Endothelial cell (in vitro differentiated cells): Measurements from ENCODE around the gene PGA3. TPM values are rescaled to one million over a fixed set of nuclear protein-coding genes. Genes with fewer than 3 reads are reported as not detected.
"Not testable (repeated sequence)": the region's sequence is repeated elsewhere in the genome, so short reads cannot be mapped to it uniquely, and the experiment has no call there.

Experiments
- DNase-seq: peaks from one replicate; pipeline ENCODE4 v3.0.0; 2021; ENCODE audit warnings: low spot score
- H3K27ac Mint-ChIP-seq: one replicate; pipeline ENCODE4 v1.8.0; 2021; ENCODE audit warnings: mixed read lengths, inconsistent platforms; ENCODE audit not compliant: unreplicated experiment
- H3K27me3 Mint-ChIP-seq: one replicate; pipeline ENCODE4 v1.8.0; 2021; ENCODE audit warnings: mild to moderate bottlenecking, moderate library complexity, mixed read lengths, inconsistent platforms; ENCODE audit not compliant: unreplicated experiment
- H3K36me3 Mint-ChIP-seq: one replicate; pipeline ENCODE4 v1.8.0; 2021; ENCODE audit warnings: mild to moderate bottlenecking, low read depth, mixed read lengths, inconsistent platforms; ENCODE audit not compliant: unreplicated experiment
- H3K4me1 Mint-ChIP-seq: one replicate; pipeline ENCODE4 v1.8.0; 2021; ENCODE audit warnings: mild to moderate bottlenecking, mixed read lengths, inconsistent platforms; ENCODE audit not compliant: unreplicated experiment
- H3K4me3 Mint-ChIP-seq: one replicate; pipeline ENCODE4 v1.8.0; 2021; ENCODE audit warnings: mild to moderate bottlenecking, mixed read lengths, inconsistent platforms; ENCODE audit not compliant: unreplicated experiment
- H3K9me3 Mint-ChIP-seq: one replicate; pipeline ENCODE4 v1.8.0; 2021; ENCODE audit warnings: mixed read lengths, inconsistent platforms; ENCODE audit not compliant: unreplicated experiment
- total RNA-seq: library from RNA; stranded (reverse); fragmentation: NEBNext Ultra II Directional; extraction: Animal tissue kit (Norgen Biotek cat#: 25700); gene quantifications from one replicate; pipeline ENCODE4 v1.2.1, GENCODE V29; 2021; ENCODE audit not compliant: unreplicated experiment
- TF ChIP-seq, protein P1 (sequence below): fragments of 200-600 bp; sonication (generic); IDR thresholded peaks from one replicate; pipeline ENCODE4 v1.5.0; 2021; ENCODE audit warnings: antibody characterized with exemption; ENCODE audit not compliant: unreplicated experiment

PGA3 gene
- total RNA-seq, 1 donor from 2014 or later = 0.80 TPM

DNA sequence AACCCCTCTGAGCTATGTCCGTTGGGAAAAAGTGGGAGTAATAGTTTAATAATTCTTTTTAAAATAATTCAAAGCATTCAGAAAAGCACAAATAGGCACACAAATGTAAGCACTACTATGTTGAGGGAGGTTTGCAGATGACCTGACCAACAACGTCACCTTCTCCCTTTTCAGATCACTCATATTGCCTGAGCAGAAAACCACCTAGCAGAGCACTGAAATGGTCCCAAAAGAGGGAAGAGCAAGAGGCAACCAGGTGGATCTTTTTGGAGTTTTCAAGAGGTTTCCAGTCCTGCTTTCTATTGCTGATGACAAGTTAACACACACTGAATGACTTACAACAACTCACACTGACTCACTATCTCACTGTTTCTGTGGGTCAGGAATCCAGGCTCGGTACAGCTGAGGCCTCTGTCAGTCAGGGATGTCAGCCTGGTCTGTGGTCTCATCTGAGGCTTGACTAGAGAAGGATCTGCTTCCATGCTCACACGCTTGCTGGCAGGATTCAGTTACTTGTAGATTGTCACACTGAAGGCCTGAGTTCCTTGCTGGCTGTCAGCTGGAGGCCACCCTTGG is 4.3 kb upstream of the PGA3 start:
- DNase-seq = no peak
- H3K36me3 Mint-ChIP-seq = peaks cover 3% of the 10 kb centered on the region
- peaks cover 13% of the 10 kb centered on the region for H3K27me3 Mint-ChIP-seq
- H3K9me3 Mint-ChIP-seq = peaks cover 5% of the 10 kb centered on the region
- no peak overlapping the region for H3K4me3 Mint-ChIP-seq
- H3K4me1 Mint-ChIP-seq = peaks cover 13% of the 10 kb centered on the region
- H3K27ac Mint-ChIP-seq = no peak overlapping the region
- TF ChIP-seq, protein P1, sequence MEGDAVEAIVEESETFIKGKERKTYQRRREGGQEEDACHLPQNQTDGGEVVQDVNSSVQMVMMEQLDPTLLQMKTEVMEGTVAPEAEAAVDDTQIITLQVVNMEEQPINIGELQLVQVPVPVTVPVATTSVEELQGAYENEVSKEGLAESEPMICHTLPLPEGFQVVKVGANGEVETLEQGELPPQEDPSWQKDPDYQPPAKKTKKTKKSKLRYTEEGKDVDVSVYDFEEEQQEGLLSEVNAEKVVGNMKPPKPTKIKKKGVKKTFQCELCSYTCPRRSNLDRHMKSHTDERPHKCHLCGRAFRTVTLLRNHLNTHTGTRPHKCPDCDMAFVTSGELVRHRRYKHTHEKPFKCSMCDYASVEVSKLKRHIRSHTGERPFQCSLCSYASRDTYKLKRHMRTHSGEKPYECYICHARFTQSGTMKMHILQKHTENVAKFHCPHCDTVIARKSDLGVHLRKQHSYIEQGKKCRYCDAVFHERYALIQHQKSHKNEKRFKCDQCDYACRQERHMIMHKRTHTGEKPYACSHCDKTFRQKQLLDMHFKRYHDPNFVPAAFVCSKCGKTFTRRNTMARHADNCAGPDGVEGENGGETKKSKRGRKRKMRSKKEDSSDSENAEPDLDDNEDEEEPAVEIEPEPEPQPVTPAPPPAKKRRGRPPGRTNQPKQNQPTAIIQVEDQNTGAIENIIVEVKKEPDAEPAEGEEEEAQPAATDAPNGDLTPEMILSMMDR = no peak

DNA sequence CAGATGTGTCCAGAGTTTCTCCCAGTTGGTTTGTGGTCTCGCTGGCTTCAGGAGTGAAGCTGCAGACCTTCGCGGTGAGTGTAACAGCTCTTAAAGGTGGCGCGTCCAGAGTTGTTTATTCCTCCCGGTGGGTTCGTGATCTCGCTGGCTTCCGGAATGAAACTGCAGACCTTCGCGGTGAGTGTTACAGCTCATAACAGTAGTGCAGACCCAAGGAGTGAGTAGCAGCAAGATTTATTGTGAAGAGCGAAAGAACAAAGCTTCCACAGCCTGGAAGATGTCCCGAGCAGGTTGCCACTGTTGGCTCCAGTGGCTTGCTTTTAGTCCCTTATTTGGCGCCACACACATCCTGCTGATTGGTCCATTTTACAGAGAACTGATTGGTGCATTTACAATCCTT is 1.8 kb upstream of the PGA3 start:
- no peak overlapping the region for H3K27ac Mint-ChIP-seq
- peaks cover 5% of the 10 kb centered on the region for H3K9me3 Mint-ChIP-seq
- H3K36me3 Mint-ChIP-seq = peaks cover 3% of the 10 kb centered on the region
- peaks cover 9% of the 10 kb centered on the region for H3K27me3 Mint-ChIP-seq
- peaks cover 9% of the 10 kb centered on the region for H3K4me1 Mint-ChIP-seq
- DNase-seq = no peak
- TF ChIP-seq, protein P1 = no peak
- no peak overlapping the region for H3K4me3 Mint-ChIP-seq

DNA sequence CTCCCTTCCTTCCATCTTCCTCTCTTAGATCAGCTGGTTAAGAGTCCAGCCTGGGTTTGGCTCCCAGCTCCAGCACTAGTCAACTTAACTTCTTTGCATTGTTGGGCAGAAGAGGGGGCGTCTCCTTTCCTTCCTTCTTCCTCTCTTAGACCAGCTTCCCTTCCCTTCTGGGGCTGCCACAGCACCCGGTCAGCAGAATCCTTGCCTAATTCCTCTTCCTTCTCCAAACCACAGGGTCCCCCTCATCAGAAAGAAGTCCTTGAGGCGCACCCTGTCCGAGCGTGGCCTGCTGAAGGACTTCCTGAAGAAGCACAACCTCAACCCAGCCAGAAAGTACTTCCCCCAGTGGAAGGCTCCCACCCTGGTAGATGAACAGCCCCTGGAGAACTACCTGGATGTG is 558 bp downstream of the PGA3 start:
- H3K4me1 Mint-ChIP-seq, H3K4me3 Mint-ChIP-seq, H3K27ac Mint-ChIP-seq, H3K9me3 Mint-ChIP-seq, H3K36me3 Mint-ChIP-seq, H3K27me3 Mint-ChIP-seq, DNase-seq: not testable (repeated sequence)

DNA sequence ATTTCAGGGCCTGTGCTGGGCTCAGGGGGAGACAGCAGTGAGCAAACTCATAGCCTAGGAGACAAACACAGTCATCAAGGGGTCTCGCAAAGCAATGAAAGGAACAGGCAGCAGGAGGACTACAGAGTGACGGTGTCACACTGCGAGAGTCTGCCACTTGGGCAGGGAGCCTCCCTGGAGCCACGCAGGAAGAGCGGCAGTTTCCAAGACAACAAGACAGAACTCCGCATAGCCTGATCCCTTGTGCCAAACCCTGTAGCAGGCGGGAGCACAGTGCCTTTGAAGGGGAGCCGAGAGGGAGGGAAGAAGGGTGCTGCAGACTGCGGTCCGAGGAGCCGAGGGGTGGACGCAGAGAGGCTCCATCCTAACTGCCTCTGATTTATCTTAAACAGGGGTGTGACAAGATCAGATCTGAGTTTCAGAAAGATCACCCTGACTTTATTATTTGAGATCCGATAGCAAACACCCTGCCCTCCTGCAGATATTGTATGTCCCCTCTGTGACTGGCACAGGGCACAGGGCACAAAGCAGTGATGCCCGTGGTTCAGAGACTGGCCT is 1.3 kb downstream of the PGA3 start:
- not testable (repeated sequence) for H3K4me3 Mint-ChIP-seq, H3K9me3 Mint-ChIP-seq, H3K27ac Mint-ChIP-seq, H3K36me3 Mint-ChIP-seq, H3K27me3 Mint-ChIP-seq, H3K4me1 Mint-ChIP-seq, DNase-seq

DNA sequence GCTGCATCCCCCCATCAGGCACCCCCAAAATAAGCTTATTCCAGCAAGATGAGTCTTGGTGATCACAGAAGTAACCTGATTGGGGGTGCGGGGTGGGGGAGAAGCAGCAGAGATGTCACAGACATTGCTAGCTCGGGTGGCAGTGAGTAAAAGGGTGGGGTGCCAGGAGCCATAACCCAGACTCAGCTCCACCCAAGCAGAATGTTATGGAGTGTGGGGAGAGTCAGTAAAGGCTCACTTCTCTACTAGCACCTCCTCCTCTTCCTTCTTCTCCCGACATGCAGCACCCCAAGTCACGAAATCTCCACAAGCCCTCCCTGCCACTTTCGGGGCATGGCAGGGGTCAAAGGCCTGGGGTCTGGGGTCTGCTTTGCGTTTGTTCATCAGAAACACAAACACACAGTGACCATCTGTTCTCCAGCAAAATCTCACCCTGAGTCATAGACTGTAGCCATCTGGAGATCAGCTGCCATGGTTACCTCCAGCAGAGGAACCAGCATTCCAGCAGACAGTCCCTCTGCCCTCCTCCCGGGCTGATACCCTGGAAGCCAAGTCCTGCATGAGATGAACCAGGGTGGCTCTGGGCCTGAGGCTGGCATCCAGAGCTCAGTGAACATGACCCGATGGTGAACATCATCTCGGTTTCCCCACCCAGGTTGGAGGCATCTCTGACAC is 4.5 kb downstream of the PGA3 start:
- H3K27ac Mint-ChIP-seq, H3K4me3 Mint-ChIP-seq, H3K36me3 Mint-ChIP-seq: not testable (repeated sequence)

DNA sequence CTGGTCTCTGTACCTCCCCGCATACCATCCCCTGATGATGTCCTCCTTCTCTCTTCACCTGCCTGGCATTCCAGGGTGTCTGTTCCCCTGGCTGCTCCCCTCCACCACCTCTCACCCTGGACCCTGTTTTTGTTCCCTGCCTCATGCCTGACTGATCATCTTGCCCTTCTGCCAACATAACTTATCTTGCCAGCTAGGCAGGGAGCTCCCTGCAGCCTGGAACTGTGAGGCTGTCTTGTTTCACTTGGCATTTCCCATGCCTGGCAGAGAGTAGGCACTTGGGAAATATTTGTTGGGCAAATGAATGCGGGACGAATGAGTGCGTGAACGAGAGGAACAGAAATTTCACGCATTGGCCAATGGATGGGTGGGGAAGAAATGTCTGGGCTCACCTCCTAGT is 7.3 kb downstream of the PGA3 start:
- not testable (repeated sequence) for H3K36me3 Mint-ChIP-seq, H3K4me3 Mint-ChIP-seq

More for the DNA sequence above, 4.5 kb downstream of the PGA3 start:
- not testable (repeated sequence) for H3K9me3 Mint-ChIP-seq, H3K4me1 Mint-ChIP-seq, DNase-seq, H3K27me3 Mint-ChIP-seq

DNA sequence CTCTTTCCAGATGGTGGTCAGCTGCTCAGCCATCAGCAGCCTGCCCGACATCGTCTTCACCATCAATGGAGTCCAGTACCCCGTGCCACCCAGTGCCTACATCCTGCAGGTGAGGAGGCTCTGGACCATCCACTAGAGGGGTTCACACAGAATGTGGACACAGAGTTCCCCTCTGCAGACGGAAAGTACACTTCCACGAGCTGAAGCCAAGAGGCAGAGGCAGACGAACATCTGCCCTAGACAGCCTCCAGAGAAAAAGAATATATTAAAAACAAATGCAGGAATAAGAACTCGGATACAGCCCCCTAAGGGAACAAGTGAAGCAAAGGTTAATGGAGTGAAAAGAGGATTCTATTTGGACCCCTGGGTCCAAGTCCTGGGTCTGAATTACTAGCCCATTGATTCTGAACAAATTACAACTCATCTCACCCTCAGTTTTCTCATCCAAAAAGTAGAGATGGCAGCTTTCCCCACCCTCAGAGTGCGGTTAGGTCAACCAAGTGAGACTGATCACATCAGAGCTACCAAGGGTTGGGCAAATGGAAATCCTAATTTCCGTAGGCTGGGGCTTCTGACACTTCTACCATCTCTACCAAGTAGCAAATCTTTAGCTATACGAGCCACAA is 8.1 kb downstream of the PGA3 start:
- not testable (repeated sequence) for DNase-seq, H3K4me3 Mint-ChIP-seq, H3K27ac Mint-ChIP-seq, H3K36me3 Mint-ChIP-seq, H3K4me1 Mint-ChIP-seq, H3K9me3 Mint-ChIP-seq, H3K27me3 Mint-ChIP-seq

More for the DNA sequence above, 7.3 kb downstream of the PGA3 start:
- H3K27ac Mint-ChIP-seq, DNase-seq, H3K27me3 Mint-ChIP-seq, H3K9me3 Mint-ChIP-seq, H3K4me1 Mint-ChIP-seq: not testable (repeated sequence)

DNA sequence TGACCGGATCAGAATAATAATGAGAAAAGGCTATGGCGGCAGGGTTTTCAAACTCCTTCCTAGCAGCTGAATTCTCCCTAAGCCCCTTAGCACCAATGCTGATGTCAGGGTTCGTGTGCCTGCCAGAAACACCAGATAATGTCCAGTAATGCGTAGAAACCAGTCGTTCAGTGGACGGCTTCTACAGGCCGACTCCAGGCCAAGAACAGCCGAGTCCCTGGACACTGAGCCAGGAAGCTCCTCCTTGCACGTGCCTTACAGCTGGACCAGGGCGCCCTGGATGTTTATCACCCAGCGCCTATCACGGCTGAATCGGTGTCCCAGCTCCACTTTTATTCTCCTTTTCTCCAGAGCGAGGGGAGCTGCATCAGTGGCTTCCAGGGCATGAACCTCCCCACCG is 8.9 kb downstream of the PGA3 start:
- not testable (repeated sequence) for H3K9me3 Mint-ChIP-seq, H3K27ac Mint-ChIP-seq, H3K4me1 Mint-ChIP-seq, H3K36me3 Mint-ChIP-seq, H3K4me3 Mint-ChIP-seq, H3K27me3 Mint-ChIP-seq, DNase-seq

DNA sequence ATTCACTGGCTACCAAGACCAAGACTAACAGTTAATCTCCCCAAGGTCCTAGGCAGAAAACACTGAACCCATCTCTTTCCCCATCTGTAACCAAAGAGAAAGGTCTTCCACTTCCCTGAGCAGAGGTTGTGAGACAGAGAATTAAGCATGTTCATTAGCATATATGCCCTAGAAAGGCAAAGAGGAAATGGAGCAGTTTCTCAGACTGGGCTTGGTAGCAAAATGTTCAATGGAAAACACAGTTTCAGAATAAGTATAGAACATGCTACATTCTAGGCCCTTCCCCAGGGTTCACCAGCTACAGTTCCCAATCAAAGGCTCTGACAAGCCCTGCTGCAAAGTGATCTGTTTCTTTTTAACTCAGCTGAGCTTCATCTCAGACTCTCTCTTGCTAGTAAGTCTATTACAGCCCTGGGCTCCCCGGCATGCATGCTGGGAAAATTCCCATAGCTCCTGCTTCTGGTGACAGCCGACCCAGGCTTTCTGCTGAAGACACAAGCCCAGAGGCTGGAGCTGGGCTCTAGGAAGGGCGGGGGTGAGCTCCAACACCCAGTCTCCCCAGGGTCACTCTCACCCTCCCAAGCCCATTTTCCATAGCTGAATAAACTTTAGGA is 10.5 kb downstream of the PGA3 start:
- H3K36me3 Mint-ChIP-seq, H3K27me3 Mint-ChIP-seq, H3K9me3 Mint-ChIP-seq, H3K4me3 Mint-ChIP-seq, H3K4me1 Mint-ChIP-seq, DNase-seq, H3K27ac Mint-ChIP-seq: not testable (repeated sequence)

DNA sequence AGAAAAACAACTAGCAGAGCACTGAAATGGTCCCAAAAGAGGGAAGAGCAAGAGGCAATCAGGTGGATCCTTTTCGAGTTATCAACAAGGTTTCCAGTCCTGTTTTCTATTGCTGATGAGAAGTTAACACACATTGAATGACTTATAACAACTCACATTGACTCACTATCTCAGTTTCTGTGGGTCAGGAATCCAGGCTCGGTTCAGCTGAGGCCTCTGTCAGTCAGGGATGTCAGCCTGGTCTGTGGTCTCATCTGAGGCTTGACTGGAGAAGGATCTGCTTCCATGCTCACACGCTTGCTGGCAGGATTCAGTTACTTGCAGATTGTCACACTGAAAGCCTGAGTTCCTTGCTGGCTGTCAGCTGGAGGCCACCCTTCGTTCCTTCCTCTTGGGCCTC is 15.0 kb downstream of the PGA3 start:
- not testable (repeated sequence) for H3K9me3 Mint-ChIP-seq, H3K27ac Mint-ChIP-seq, H3K4me1 Mint-ChIP-seq, H3K4me3 Mint-ChIP-seq, DNase-seq, H3K27me3 Mint-ChIP-seq, H3K36me3 Mint-ChIP-seq
